Measurements from ENCODE around the gene STRIP2.

- TF ChIP-seq CTCF (IDR thresholded peaks at IDR 0.05) = no peak
- no peak for TF ChIP-seq POLR2AphosphoS5 (IDR thresholded peaks at IDR 0.05; ENCODE audit: insufficient read depth in 1 of 2, low read depth in 1 of 2)
Measured at GRCh38 chr7:129427526-129428045, 6.6 kb upstream of the STRIP2 start.

Measured in vagina (tissue), 2 donors.